HG02571 (cell line): ENCODE data around the gene ADAMTSL5.
"Not testable (repeated sequence)": the region's sequence is repeated elsewhere in the genome, so short reads cannot be mapped to it uniquely, and the experiment has no call there.

Experiments used
- ATAC-seq: cut with Tn5 transposase; IDR thresholded peaks from one replicate; pipeline ENCODE4 v1.9.1; 2021; ENCODE audit warnings: mild to moderate bottlenecking, moderate library complexity; ENCODE audit not compliant: unreplicated experiment

ADAMTSL5 gene

GRCh38 chr19:1513499-1514294 is 878 bp upstream of the ADAMTSL5 start:
- no peak for ATAC-seq

- no peak for ATAC-seq
Observed at GRCh38 chr19:1511318-1512317, 1.2 kb downstream of the ADAMTSL5 start.

- no peak for ATAC-seq
Observed at GRCh38 chr19:1510807-1511206, 2.0 kb downstream of the ADAMTSL5 start.

GRCh38 chr19:1510442-1510806 is 2.4 kb downstream of the ADAMTSL5 start:
- no peak for ATAC-seq

GRCh38 chr19:1509602-1510441 is 3.0 kb downstream of the ADAMTSL5 start:
- ATAC-seq = no peak

- no peak for ATAC-seq
Observed at GRCh38 chr19:1508507-1508856, 4.3 kb downstream of the ADAMTSL5 start.

GRCh38 chr19:1507763-1508506 is 4.9 kb downstream of the ADAMTSL5 start:
- ATAC-seq = no peak

GRCh38 chr19:1507192-1507660 is 5.6 kb downstream of the ADAMTSL5 start:
- ATAC-seq = no peak

- no peak for ATAC-seq
Observed at GRCh38 chr19:1505991-1506881, 6.6 kb downstream of the ADAMTSL5 start.

GRCh38 chr19:1505012-1505411 is 7.8 kb downstream of the ADAMTSL5 start:
- no peak for ATAC-seq

GRCh38 chr19:1503925-1504773 is 8.7 kb downstream of the ADAMTSL5 start:
- ATAC-seq = no peak

- no peak for ATAC-seq
Observed at GRCh38 chr19:1503089-1503924, 9.5 kb downstream of the ADAMTSL5 start.

- no peak for ATAC-seq
Observed at GRCh38 chr19:1502433-1503088, 10.3 kb downstream of the ADAMTSL5 start.

- ATAC-seq = no peak
Observed at GRCh38 chr19:1501200-1501595, 11.6 kb downstream of the ADAMTSL5 start.

GRCh38 chr19:1499231-1499630 is 13.6 kb downstream of the ADAMTSL5 start:
- ATAC-seq = not testable (repeated sequence)

- ATAC-seq = no peak
Observed at GRCh38 chr19:1497578-1498235, 15.1 kb downstream of the ADAMTSL5 start.
